ENCODE data around the gene EIF2AK2. TPM values are rescaled to one million over a fixed set of nuclear protein-coding genes. Genes with fewer than 3 reads are reported as not detected.

The EIF2AK2 gene
- total RNA-seq, 6 donors from 2014 or later, result 20.8 to 42.3 (median 29.5) TPM

DNA sequence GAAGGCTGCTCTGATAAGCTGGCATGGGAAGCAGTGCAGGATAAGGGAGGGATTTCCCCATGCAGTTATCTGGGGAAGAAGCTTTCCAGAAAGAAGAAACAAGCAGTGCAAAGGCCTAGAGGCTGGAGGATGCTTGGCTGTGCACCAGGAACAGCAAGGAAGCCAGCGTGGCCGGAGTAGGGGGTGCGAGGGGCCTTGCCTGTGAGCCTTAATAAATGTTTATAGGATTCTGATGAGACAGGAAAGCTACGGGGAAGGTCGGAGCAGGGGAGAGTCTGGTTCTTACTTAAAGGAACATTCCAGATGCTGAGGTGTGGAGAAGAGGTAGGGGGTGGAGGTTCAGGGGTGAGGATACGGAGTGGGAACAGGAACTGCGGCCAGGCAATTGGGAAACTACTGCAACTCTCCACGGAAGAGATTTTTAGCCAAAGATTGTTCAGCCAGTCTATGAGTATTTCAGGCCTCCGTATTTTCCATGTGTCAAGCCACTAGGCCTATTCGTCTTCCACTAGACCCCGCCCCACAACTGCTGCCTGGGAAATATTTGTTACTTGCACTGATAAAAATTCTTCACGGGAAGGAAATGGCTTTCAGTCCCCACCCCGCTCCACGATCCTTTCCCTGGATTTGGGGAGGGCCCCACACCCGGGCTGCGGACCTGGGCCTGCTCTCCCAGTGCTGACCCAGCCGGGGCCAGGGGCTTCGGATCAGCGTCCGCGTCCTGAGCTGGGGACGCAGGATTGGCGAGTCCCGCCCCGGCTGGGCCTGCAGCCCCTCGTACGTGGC is 516 bp downstream of the EIF2AK2 start:
- Histone ChIP-seq H3K4me3 (peak overlapping the region; percentile 80 to 94 (median 85)), H3K27ac (peak overlapping the region; percentile 91 to 98 (median 92)), H3K27me3 (no peaks in the 10 kb centered on the region), H3K36me3 (no peaks in the 10 kb centered on the region), H3K4me1 (peaks cover 15 to 23% (median 19%) of the 10 kb centered on the region in 4 donors), H3K9me3 (no peaks in the 10 kb centered on the region)
- ATAC-seq (ENCODE audit: low FRiP score in 2 of 2), result peak; percentile 59 to 75
- WGBS, 2 donors, result 2 to 3% methylated on average over 14 to 16 of the region's 27 CpGs
- TF ChIP-seq, protein P1, sequence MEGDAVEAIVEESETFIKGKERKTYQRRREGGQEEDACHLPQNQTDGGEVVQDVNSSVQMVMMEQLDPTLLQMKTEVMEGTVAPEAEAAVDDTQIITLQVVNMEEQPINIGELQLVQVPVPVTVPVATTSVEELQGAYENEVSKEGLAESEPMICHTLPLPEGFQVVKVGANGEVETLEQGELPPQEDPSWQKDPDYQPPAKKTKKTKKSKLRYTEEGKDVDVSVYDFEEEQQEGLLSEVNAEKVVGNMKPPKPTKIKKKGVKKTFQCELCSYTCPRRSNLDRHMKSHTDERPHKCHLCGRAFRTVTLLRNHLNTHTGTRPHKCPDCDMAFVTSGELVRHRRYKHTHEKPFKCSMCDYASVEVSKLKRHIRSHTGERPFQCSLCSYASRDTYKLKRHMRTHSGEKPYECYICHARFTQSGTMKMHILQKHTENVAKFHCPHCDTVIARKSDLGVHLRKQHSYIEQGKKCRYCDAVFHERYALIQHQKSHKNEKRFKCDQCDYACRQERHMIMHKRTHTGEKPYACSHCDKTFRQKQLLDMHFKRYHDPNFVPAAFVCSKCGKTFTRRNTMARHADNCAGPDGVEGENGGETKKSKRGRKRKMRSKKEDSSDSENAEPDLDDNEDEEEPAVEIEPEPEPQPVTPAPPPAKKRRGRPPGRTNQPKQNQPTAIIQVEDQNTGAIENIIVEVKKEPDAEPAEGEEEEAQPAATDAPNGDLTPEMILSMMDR (IDR thresholded peaks at IDR 0.05), result no peak
- TF ChIP-seq POLR2A (IDR thresholded peaks at IDR 0.05) (no peak), EP300 (IDR thresholded peaks at IDR 0.05) (no peak), POLR2AphosphoS5 (IDR thresholded peaks at IDR 0.05) (no peak)
- DNase-seq, result peak in 1 of 2 donors; percentile 36

DNA sequence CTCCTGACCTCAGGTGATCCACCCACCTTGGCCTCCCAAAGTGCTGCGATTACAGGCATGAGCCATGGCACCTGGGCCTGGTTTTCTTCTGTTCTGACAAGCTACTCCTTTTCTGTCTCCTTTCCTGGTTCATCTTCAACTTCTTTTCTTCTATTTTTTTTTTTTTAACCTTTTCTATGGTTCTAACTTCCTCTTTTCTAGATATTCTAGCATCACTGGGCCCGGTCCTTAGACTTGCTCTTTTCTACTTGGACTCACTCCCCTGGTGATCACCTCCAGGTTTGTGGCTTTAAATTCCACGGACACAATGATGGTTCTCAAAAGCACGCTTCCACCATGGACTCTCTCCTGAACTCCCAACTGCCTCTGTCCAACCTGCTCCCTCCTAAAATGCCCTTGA is 2.0 kb downstream of the EIF2AK2 start:
- peak overlapping the region in 1 of 4 donors; percentile 98 for H3K27ac ChIP-seq
- H3K4me1 ChIP-seq, result peaks cover 18 to 29% (median 21%) of the 10 kb centered on the region in 4 donors
- no peaks in the 10 kb centered on the region for H3K36me3 ChIP-seq
- no peaks in the 10 kb centered on the region for H3K27me3 ChIP-seq
- DNase-seq (no peak), ATAC-seq (ENCODE audit: low FRiP score in 2 of 2) (no peak)
- H3K9me3 ChIP-seq, result no peaks in the 10 kb centered on the region
- no peak for TF ChIP-seq EP300 (IDR thresholded peaks at IDR 0.05)
- TF ChIP-seq, protein P1 (IDR thresholded peaks at IDR 0.05), result no peak
- TF ChIP-seq POLR2A (IDR thresholded peaks at IDR 0.05), result no peak
- TF ChIP-seq POLR2AphosphoS5 (IDR thresholded peaks at IDR 0.05), result no peak
- H3K4me3 ChIP-seq, result no peak overlapping the region
- 79 to 90% methylated on average over 4 of the region's 4 CpGs for WGBS, 2 donors

DNA sequence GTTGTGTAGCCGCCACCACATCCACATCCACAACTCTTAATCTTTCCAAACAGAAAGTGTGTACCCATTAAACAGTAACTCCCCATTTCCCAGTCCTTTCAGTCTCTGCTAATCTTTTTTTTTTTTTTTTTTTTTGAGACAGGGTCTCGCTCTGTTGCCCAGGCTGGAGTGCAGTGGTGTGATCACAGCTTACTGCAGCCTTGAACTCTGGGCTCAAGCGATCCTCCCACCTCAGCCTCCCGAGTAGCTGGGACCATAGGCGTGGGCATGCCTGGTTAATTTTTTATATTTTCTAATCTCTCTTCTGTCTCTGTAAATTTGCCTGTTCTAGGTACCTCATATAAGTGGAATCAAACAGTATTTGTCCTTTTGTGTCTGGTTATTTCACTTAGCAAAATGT is 3.6 kb downstream of the EIF2AK2 start:
- DNase-seq (no peak), ATAC-seq (ENCODE audit: low FRiP score in 2 of 2) (no peak)
- Histone ChIP-seq H3K36me3 (peaks cover 0 to 6% (median 1%) of the 10 kb centered on the region in 4 donors), H3K4me3 (no peak overlapping the region), H3K27me3 (no peaks in the 10 kb centered on the region), H3K27ac (no peak overlapping the region), H3K9me3 (no peaks in the 10 kb centered on the region), H3K4me1 (peaks cover 18 to 40% (median 21%) of the 10 kb centered on the region in 4 donors)
- 86 to 87% methylated on average over 5 of the region's 5 CpGs for WGBS, 2 donors
- TF ChIP-seq POLR2A (IDR thresholded peaks at IDR 0.05), result no peak

DNA sequence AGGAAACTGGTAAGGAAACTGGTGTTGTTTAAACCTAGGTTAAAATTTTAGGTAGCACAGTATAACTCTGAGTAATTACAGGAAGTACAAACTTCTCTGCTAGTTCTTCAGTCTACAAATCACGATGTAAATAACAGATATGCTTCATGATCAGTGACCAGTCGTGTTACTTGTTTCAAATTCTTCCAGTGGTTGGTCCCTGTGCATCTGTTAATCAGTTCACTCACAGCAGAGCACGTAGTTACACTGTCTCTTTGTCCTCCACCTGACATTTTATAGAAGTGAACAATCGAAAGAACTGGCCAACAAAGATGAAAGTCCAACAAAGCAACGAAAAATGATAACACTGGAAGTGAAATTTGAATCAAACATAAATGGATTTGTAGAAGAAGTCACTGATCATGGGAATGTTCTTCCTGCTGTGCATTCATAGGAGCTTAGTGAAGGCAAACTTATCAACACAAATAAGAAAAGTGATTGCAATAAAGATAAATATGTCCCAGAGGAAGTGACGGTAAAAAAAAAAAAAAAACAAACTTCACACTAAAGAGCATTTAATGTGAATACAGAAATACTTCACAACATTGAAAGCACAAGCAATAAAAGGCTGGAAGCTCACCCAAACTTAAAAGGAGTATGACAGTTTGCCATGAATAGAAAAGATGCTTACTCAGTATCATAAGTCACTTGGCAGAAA is 7.0 kb downstream of the EIF2AK2 start:
- Histone ChIP-seq H3K4me1 (peaks cover 0 to 18% (median 4%) of the 10 kb centered on the region in 4 donors), H3K9me3 (no peaks in the 10 kb centered on the region), H3K27ac (peak overlapping the region in 1 of 4 donors; percentile 30), H3K27me3 (no peaks in the 10 kb centered on the region), H3K4me3 (no peak overlapping the region), H3K36me3 (peaks cover 5 to 40% (median 22%) of the 10 kb centered on the region in 4 donors)
- no peak for TF ChIP-seq POLR2A (IDR thresholded peaks at IDR 0.05)
- no peak for TF ChIP-seq EP300 (IDR thresholded peaks at IDR 0.05)
- TF ChIP-seq, protein P1 (IDR thresholded peaks at IDR 0.05), result no peak
- TF ChIP-seq POLR2AphosphoS5 (IDR thresholded peaks at IDR 0.05), result no peak
- DNase-seq (no peak), ATAC-seq (ENCODE audit: low FRiP score in 2 of 2) (no peak)
- WGBS, 2 donors, result 38 to 58% methylated on average over 6 of the region's 6 CpGs

DNA sequence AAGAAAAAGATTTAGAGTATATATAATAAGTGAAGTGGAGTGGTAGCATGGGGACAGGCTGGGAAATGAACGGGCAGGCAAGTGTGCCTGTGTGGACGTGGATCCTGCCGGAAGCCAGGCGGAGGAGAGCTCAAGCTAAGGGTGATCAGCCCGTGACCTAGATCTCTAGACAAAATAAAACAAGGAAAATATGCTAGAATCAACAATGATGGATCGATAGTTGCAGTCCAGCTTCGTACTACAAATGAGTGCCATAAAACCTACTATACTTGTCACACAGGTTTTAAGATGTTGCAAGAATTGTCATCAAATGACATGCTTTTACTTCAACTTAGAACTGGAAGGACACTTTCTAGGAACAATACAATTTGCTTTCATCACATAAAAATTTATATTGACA is 8.5 kb downstream of the EIF2AK2 start:
- 83 to 91% methylated on average over 7 of the region's 7 CpGs for WGBS, 2 donors
- peaks cover 0 to 17% (median 4%) of the 10 kb centered on the region in 4 donors for H3K4me1 ChIP-seq
- TF ChIP-seq, protein P1 (IDR thresholded peaks at IDR 0.05), result no peak
- no peak for TF ChIP-seq POLR2A (IDR thresholded peaks at IDR 0.05)
- no peak for TF ChIP-seq POLR2AphosphoS5 (IDR thresholded peaks at IDR 0.05)
- no peak for TF ChIP-seq EP300 (IDR thresholded peaks at IDR 0.05)
- no peak for ATAC-seq (ENCODE audit: low FRiP score in 2 of 2)
- DNase-seq, result no peak
- no peaks in the 10 kb centered on the region for H3K27me3 ChIP-seq
- no peak overlapping the region for H3K27ac ChIP-seq
- no peak overlapping the region for H3K4me3 ChIP-seq
- no peaks in the 10 kb centered on the region for H3K9me3 ChIP-seq
- H3K36me3 ChIP-seq, result peaks cover 5 to 55% (median 31%) of the 10 kb centered on the region in 4 donors
